Naive B cell (primary cell): ENCODE data around the gene CGB7. TPM values are rescaled to one million over a fixed set of nuclear protein-coding genes. Genes with fewer than 3 reads are reported as not detected.
A peak's percentile ranks its signal among the peaks of the same experiment; 100 is the strongest.
"Not testable (repeated sequence)": the region's sequence is repeated elsewhere in the genome, so short reads cannot be mapped to it uniquely, and the experiment has no call there.

Experiments
- ATAC-seq, 2 donors: fragments of 150-1000 bp; cut with Tn5 transposase; 2 replicates each; pipeline ENCODE4 v1.10.0; 2021; ENCODE audit warnings: low read depth in 2 of 2, mild to moderate bottlenecking in 2 of 2, moderate library complexity in 2 of 2
- DNase-seq: peaks from one replicate; pipeline ENCODE4 v3.0.0; 2022
- H3K27ac Mint-ChIP-seq, 6 donors: one replicate each; pipeline ENCODE4 v1.8.0; 2020 to 2022; ENCODE audit warnings: mild to moderate bottlenecking in 6 of 6, mixed read lengths in 6 of 6, moderate library complexity in 5 of 6, inconsistent platforms in 2 of 6
- H3K27me3 Mint-ChIP-seq, 3 donors: one replicate each; pipeline ENCODE4 v1.8.0; 2021 to 2022; ENCODE audit warnings: mixed read lengths in 3 of 3, mild to moderate bottlenecking in 1 of 3
- H3K36me3 Mint-ChIP-seq, 2 donors: one replicate each; pipeline ENCODE4 v1.8.0; 2020 to 2022; ENCODE audit warnings: mixed read lengths in 2 of 2, inconsistent platforms in 1 of 2, mild to moderate bottlenecking in 1 of 2
- H3K4me1 Mint-ChIP-seq, 3 donors: one replicate each; pipeline ENCODE4 v1.8.0; 2020 to 2022; ENCODE audit warnings: mixed read lengths in 3 of 3, inconsistent platforms in 1 of 3, mild to moderate bottlenecking in 1 of 3, moderate library complexity in 1 of 3
- H3K4me3 Mint-ChIP-seq, 8 donors: one replicate each; pipeline ENCODE4 v1.8.0; 2020 to 2022; ENCODE audit warnings: mild to moderate bottlenecking in 8 of 8, mixed read lengths in 8 of 8, moderate library complexity in 8 of 8, inconsistent platforms in 2 of 8
- H3K9me3 Mint-ChIP-seq, 7 donors: one replicate each; pipeline ENCODE4 v1.8.0; 2020 to 2022; ENCODE audit warnings: mixed read lengths in 7 of 7, mild to moderate bottlenecking in 5 of 7, inconsistent platforms in 2 of 7, moderate library complexity in 1 of 7
- polyA plus RNA-seq, 6 donors: library from polyadenylated mRNA; unstranded; fragments of 300-500 nt; fragmentation: Illumina TruSeq; gene quantifications; one replicate each; pipeline ENCODE4 v1.2.3, GENCODE V29; 2021; ENCODE audit warnings: low read depth in 6 of 6

CGB7 gene
- polyA plus RNA-seq, 6 donors from 2014 or later, result not detected

DNA sequence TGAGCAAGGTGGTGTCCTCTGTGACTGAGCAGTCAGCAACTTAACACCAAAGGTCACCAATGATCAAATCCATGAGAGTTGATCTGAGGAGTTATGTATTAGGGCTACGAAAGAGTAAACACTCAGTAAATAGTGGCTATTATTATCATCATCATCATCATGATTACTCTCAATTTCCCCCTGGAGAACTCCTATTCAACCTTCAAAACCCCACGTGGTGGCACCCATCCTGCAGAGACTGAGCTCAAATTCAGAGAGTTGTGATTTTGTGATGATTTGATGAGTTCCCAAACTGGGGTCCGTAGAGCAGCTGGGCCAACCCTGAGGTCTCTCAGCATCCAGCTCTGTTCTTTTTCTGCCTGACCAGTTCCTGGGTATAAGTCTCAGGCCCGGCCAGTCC lies 7.7 kb downstream of the CGB7 start:
- peaks cover 5 to 20% (median 16%) of the 10 kb centered on the region in 3 donors for H3K27me3 Mint-ChIP-seq

DNA sequence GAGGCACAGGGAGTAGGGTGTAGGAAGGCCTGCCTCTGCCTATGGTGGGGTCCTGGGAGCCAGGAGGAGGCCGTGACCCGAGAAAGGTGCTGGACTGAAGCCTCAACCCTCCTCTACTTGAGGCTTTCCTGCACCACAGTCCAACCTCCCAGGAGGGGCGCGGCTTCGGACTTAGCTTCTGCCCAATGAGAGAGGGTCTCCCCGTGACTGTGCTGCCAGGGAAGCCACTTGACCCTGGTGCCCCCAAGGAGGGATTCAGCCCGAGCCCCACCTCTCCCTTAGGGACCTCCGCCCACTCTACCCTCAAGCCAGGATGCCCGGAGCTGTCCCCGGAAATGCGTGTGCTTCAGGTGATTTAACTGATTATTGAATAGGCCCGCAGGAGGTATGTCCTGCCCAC lies 8.5 kb downstream of the CGB7 start, which contains the start of gene CGB8:
Gene CGB8 (minus strand): TSS at position 101 of the 400 bp plus-strand sequence. CDS start 372 bp downstream, outside the sequence.
- not testable (repeated sequence) for H3K9me3 Mint-ChIP-seq, H3K4me3 Mint-ChIP-seq, ATAC-seq, H3K4me1 Mint-ChIP-seq, H3K27ac Mint-ChIP-seq, H3K36me3 Mint-ChIP-seq, DNase-seq
- H3K27me3 Mint-ChIP-seq, result peaks cover 5 to 16% (median 15%) of the 10 kb centered on the region in 3 donors

More for the DNA sequence above, 7.7 kb downstream of the CGB7 start:
- H3K4me1 Mint-ChIP-seq, DNase-seq, H3K27ac Mint-ChIP-seq, H3K36me3 Mint-ChIP-seq, H3K9me3 Mint-ChIP-seq, H3K4me3 Mint-ChIP-seq, ATAC-seq: not testable (repeated sequence)

DNA sequence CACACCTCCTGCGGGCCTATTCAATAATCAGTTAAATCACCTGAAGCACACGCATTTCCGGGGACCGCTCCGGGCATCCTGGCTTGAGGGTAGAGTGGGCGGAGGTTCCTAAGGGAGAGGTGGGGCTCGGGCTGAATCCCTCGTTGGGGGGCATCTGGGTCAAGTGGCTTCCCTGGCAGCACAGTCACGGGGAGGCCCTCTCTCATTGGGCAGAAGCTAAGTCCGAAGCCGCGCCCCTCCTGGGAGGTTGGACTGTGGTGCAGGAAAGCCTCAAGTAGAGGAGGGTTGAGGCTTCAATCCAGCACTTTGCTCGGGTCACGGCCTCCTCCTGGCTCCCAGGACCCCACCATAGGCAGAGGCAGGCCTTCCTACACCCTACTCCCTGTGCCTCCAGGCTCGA lies 14.0 kb downstream of the CGB7 start, which contains the start of gene CGB5:
Gene CGB5 (plus strand): TSS at position 301 of the 400 bp plus-strand sequence. CDS start 362 bp downstream, outside the sequence.
- not testable (repeated sequence) for H3K4me3 Mint-ChIP-seq, H3K4me1 Mint-ChIP-seq, ATAC-seq, DNase-seq, H3K36me3 Mint-ChIP-seq, H3K27me3 Mint-ChIP-seq, H3K9me3 Mint-ChIP-seq
- peak within 1 kb of the TSS in 1 of 6 donors; percentile 12 for H3K27ac Mint-ChIP-seq

DNA sequence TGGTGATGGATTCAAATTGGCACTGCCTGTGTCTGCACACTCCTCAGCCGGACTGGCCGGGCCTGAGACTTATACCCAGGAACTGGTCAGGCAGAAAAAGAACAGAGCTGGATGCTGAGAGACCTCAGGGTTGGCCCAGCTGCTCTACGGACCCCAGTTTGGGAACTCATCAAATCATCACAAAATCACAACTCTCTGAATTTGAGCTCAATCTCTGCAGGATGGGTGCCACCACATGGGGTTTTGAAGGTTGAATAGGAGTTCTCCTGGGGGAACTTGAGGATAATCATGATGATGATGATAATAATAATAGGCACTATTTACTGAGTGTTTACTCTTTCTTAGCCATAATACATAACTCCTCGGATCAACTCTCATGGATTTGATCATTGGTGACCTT lies 14.9 kb downstream of the CGB7 start:
- not testable (repeated sequence) for H3K9me3 Mint-ChIP-seq, ATAC-seq, DNase-seq, H3K27ac Mint-ChIP-seq, H3K4me1 Mint-ChIP-seq, H3K27me3 Mint-ChIP-seq, H3K4me3 Mint-ChIP-seq, H3K36me3 Mint-ChIP-seq

DNA sequence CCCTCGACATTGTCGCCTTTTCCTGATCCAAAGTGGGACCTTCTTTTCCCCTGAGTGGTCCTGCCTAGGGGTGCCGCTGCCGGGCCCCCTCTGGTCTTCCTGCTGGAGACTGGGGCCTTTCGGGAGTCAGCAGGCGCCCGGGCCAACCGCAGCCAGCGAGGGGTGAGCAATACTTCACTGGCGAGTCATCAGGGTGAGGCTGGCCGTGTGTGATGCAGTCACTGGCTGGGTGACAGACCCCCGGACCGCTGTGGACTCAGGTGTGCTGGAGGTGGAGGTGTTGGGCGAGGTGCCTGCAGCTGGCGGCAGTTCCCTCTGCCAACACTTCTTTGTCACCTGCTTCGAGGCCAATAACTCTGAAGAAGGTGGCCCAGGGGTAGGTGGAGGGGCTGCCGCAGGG lies 15.4 kb downstream of the CGB7 start:
- H3K4me3 Mint-ChIP-seq, result no peak overlapping the region
- H3K9me3 Mint-ChIP-seq, result no peaks in the 10 kb centered on the region
- no peak overlapping the region for H3K27ac Mint-ChIP-seq
- no peaks in the 10 kb centered on the region for H3K4me1 Mint-ChIP-seq
- DNase-seq (no peak), ATAC-seq (no peak)
- H3K36me3 Mint-ChIP-seq, result no peaks in the 10 kb centered on the region
- peaks cover 0 to 4% (median 0%) of the 10 kb centered on the region in 3 donors for H3K27me3 Mint-ChIP-seq

DNA sequence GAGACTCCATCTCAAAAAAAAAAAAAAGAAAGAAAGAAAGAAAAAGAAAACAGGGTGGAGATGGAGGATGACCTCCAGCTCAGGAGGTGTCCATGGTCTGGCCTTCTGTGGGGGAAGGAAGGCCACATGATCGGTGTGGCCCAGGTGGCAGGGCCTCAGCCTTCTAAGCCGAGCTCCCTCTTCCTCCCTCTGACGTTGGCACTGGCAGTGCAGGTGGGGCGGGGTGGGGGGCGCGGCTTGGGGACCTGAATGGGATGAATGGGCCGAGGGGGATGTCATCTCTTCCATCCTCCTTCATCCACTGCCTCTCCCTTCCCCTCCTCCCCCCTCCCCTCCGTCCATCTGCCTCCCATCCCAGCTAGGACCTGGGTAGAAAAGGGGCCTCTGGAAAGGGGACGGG lies 17.8 kb downstream of the CGB7 start:
- H3K27ac Mint-ChIP-seq, ATAC-seq: not testable (repeated sequence)

DNA sequence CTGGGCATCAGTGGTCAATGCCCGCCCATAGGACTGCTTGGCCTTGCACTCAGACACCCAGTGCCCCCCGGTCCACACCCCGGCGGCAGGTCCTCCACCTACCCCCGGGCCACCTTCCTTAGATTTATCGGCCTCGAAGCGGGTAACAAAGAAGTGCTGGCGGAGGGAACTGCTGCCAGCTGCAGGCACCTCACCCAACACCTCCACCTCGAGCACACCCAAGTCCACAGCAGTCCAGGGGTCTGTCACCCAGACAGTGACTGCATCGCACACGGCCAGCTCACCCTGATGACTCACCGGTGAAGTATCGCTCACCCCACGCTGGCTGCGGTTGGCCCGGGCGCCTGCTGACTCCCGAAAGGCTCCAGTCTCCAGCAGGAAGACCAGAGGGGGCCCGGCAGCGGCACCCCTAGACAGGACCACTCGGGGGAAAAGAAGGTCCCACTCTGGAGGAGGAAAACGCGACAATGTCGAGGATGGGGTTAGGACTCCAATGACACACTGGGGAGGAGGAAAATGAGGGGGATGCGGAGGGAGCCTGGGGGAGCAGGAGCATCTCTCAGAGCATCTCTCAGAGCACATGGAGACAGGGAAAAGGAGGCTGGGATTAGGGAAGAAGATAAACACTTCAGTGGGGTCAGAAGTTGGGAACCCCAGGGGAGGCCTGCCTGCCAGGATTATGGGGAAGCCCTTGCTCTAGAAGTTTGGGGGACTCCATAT lies 18.8 kb downstream of the CGB7 start:
- not testable (repeated sequence) for ATAC-seq, H3K9me3 Mint-ChIP-seq

More for the DNA sequence above, 17.8 kb downstream of the CGB7 start:
- H3K9me3 Mint-ChIP-seq, DNase-seq, H3K4me3 Mint-ChIP-seq, H3K4me1 Mint-ChIP-seq, H3K36me3 Mint-ChIP-seq: not testable (repeated sequence)
- H3K27me3 Mint-ChIP-seq, result peaks cover 4 to 12% (median 7%) of the 10 kb centered on the region in 3 donors

DNA sequence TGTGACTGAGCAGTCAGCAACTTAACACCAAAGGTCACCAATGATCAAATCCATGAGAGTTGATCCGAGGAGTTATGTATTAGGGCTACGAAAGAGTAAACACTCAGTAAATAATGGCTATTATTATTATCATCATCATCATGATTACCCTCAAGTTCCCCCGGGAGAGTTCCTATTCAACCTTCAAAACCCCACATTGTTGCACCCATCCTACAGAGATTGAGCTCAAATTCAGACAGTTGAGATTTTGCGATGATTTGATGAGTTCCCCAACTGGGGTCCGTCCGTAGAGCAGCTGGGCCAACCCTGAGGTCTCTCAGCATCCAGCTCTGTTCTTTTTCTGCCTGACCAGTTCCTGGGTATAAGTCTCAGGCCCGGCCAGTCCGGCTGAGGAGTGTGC lies 19.4 kb downstream of the CGB7 start:
- H3K27ac Mint-ChIP-seq, H3K4me3 Mint-ChIP-seq, H3K36me3 Mint-ChIP-seq, ATAC-seq, DNase-seq, H3K4me1 Mint-ChIP-seq, H3K9me3 Mint-ChIP-seq: not testable (repeated sequence)
- peaks cover 4 to 16% (median 7%) of the 10 kb centered on the region in 3 donors for H3K27me3 Mint-ChIP-seq

More for the DNA sequence above, 18.8 kb downstream of the CGB7 start:
- not testable (repeated sequence) for H3K36me3 Mint-ChIP-seq, H3K4me1 Mint-ChIP-seq, H3K4me3 Mint-ChIP-seq, H3K27ac Mint-ChIP-seq, DNase-seq
- peaks cover 4 to 16% (median 7%) of the 10 kb centered on the region in 3 donors for H3K27me3 Mint-ChIP-seq

DNA sequence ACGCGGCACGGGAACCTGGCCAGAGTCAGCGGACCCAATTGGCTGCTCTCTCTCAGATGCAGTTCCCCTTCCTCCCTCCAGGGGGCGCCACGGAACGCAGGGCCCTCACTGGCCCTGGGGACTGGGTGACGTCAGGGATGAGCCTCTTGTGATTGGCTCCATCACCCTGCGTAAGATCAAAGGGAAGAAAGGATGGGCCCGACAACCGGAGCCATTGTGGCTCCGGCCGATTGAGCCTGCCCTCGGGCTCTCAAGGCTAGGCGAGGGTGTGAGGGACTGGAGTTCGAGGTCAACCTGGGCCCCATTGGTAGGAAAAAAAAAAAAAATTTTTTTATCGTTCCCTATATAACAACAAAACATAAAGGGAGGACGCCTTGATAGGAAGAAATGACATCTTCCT lies 20.7 kb downstream of the CGB7 start, which contains the start of gene CGB1:
Gene CGB1 (minus strand): TSS at position 81 of the 400 bp plus-strand sequence. CDS start 184 bp downstream, outside the sequence.
- Mint-ChIP-seq H3K27me3 (peaks cover 2 to 21% (median 7%) of the 10 kb centered on the region in 3 donors), H3K27ac (peak within 1 kb of the TSS in 2 of 6 donors; percentile 60 to 62)
- not testable (repeated sequence) for H3K4me3 Mint-ChIP-seq, ATAC-seq, DNase-seq, H3K4me1 Mint-ChIP-seq, H3K9me3 Mint-ChIP-seq, H3K36me3 Mint-ChIP-seq

DNA sequence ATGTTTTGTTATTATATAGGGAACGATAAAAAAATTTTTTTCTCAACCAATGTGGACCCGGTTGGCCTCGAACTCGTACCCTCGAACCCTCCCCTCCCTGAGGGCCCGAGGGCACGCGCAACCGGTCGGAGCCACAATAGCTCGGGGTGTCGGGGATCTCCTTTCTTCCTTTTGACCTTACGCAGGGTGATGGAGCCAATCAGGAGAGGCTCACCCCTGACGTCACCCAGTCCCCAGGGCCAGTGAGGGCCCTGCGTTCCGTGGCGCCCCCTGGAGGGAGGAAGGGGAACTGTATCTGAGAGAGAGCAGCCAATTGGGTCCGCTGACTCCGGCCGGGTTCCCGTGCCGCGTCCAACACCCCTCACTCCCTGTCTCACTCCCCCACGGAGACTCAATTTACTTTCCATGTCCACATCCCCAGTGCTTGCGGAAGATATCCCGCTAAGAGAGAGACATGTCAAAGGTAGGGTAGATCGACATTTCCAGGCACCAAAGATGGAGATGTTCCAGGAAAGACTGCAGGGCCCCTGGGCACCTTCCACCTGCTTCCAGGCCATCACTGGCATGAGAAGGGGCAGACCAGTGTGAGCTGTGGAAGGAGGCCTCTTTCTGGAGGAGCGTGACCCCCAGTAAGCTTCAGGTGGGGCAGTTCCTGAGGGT lies 25.8 kb downstream of the CGB7 start, which contains the start of gene CGB2:
Gene CGB2 (plus strand): TSS at position 249 of the 660 bp plus-strand sequence. CDS start 206 bp downstream, at position 455.
- not testable (repeated sequence) for H3K9me3 Mint-ChIP-seq, H3K36me3 Mint-ChIP-seq, H3K4me1 Mint-ChIP-seq, DNase-seq
- H3K4me3 Mint-ChIP-seq, result peak within 1 kb of the TSS in 2 of 8 donors; percentile 1 to 2
- H3K27me3 Mint-ChIP-seq, result peaks cover 7 to 36% (median 14%) of the 10 kb centered on the region in 3 donors
- peak within 1 kb of the TSS in 1 of 6 donors; percentile 56 for H3K27ac Mint-ChIP-seq
- ATAC-seq, result peak; percentile 52 to 62

DNA sequence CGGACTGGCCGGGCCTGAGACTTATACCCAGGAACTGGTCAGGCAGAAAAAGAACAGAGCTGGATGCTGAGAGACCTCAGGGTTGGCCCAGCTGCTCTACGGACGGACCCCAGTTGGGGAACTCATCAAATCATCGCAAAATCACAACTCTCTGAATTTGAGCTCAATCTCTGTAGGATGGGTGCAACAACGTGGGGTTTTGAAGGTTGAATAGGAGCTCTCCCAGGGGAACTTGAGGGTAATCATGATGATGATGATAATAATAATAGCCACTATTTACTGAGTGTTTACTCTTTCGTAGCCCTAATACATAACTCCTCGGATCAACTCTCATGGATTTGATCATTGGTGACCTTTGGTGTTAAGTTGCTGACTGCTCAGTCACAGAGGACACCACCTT lies 27.2 kb downstream of the CGB7 start:
- H3K27me3 Mint-ChIP-seq, result peaks cover 7 to 31% (median 11%) of the 10 kb centered on the region in 3 donors
- ATAC-seq, H3K4me3 Mint-ChIP-seq, H3K4me1 Mint-ChIP-seq, DNase-seq, H3K36me3 Mint-ChIP-seq, H3K9me3 Mint-ChIP-seq, H3K27ac Mint-ChIP-seq: not testable (repeated sequence)

DNA sequence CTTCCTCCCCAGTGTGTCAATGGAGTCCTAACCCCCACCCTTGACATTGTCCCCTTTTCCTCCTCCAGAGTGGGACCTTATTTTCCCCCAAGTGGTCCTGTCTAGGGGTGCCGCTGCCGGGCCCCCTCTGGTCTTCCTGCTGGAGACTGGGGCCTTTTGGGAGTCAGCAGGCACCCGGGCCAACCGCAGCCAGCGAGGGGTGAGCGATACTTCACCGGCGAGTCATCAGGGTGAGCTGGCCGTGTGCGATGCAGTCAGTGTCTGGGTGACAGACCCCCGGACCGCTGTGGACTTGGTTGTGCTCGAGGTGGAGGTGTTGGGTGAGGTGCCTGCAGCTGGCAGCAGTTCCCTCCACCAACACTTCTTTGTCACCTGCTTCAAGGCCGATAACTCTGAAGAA lies 27.8 kb downstream of the CGB7 start:
- H3K36me3 Mint-ChIP-seq, DNase-seq, ATAC-seq, H3K27ac Mint-ChIP-seq, H3K9me3 Mint-ChIP-seq, H3K4me1 Mint-ChIP-seq: not testable (repeated sequence)
- Mint-ChIP-seq H3K27me3 (peaks cover 7 to 28% (median 8%) of the 10 kb centered on the region in 3 donors), H3K4me3 (peak overlapping the region in 1 of 8 donors; percentile 77)

DNA sequence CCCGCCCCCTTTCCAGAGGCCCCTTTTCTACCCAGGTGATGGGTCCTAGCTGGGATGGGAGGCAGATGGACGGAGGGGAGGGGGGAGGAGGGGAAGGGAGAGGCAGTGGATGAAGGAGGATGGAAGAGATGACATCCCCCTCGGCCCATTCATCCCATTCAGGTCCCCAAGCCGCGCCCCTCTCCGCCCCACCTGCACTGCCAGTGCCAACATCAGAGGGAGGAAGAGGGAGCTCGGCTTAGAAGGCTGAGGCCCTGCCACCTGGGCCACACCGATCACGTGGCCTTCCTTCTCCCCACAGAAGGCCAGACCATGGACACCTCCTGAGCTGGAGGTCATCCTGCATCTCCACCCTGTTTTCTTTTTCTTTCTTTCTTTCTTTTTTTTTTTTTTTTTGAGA lies 28.9 kb downstream of the CGB7 start:
- not testable (repeated sequence) for H3K36me3 Mint-ChIP-seq, DNase-seq, H3K4me1 Mint-ChIP-seq, ATAC-seq, H3K9me3 Mint-ChIP-seq, H3K27ac Mint-ChIP-seq, H3K4me3 Mint-ChIP-seq
- peaks cover 7 to 23% (median 8%) of the 10 kb centered on the region in 3 donors for H3K27me3 Mint-ChIP-seq
